ENCODE results near the gene CISH.

DNA sequence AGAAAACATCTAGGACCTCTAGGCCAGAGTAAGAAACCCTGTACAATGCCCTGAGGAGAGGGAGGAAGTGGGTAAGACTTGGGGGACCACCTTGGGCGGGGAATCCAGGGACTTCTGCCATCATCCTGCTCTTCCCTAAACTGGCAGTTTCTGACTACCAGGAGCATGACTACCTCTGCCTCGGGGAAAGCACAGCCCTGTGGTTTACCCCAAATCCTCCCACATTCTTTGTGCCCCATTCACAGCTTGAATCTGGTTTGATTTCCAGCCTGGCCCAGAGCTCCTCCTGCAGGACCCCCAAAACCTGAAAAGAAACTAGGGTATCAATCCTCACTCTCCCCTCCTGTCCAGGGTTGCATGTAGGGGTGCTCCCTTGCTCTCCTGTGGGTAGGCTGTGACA lies 48.7 kb downstream of the CISH start:
- no peak for TF ChIP-seq YY1 (IDR thresholded peaks at IDR 0.05)
- no peak for TF ChIP-seq CTCF (IDR thresholded peaks at IDR 0.05; ENCODE audit: low read depth, low read length, missing input control)
- TF ChIP-seq HNF4G (IDR thresholded peaks at IDR 0.05): no peak
- TF ChIP-seq RAD21 (IDR thresholded peaks at IDR 0.05): no peak
- no peak for TF ChIP-seq RXRA (IDR thresholded peaks at IDR 0.05)

Measured in liver (tissue), 3 donors.